22Rv1 (cell line): ENCODE measurements around the gene KRT9.
"Not testable (repeated sequence)": the region's sequence is repeated elsewhere in the genome, so short reads cannot be mapped to it uniquely, and the experiment has no call there.

Source experiments
- H3K27ac ChIP-seq: fragments of 450-650 bp; 2 replicates; pipeline ENCODE4 v1.5.1; 2017
- ZFX ChIP-seq: fragments of 450-650 bp; IDR thresholded peaks from 2 replicates; pipeline ENCODE4 v1.6.1; 2017; ENCODE audit warnings: antibody characterized with exemption, borderline replicate concordance
- TF ChIP-seq, protein P1 (sequence below): fragments of 450-650 bp; IDR thresholded peaks from 2 replicates; pipeline ENCODE4 v1.5.1; 2017; ENCODE audit warnings: mild to moderate bottlenecking

The KRT9 gene

DNA sequence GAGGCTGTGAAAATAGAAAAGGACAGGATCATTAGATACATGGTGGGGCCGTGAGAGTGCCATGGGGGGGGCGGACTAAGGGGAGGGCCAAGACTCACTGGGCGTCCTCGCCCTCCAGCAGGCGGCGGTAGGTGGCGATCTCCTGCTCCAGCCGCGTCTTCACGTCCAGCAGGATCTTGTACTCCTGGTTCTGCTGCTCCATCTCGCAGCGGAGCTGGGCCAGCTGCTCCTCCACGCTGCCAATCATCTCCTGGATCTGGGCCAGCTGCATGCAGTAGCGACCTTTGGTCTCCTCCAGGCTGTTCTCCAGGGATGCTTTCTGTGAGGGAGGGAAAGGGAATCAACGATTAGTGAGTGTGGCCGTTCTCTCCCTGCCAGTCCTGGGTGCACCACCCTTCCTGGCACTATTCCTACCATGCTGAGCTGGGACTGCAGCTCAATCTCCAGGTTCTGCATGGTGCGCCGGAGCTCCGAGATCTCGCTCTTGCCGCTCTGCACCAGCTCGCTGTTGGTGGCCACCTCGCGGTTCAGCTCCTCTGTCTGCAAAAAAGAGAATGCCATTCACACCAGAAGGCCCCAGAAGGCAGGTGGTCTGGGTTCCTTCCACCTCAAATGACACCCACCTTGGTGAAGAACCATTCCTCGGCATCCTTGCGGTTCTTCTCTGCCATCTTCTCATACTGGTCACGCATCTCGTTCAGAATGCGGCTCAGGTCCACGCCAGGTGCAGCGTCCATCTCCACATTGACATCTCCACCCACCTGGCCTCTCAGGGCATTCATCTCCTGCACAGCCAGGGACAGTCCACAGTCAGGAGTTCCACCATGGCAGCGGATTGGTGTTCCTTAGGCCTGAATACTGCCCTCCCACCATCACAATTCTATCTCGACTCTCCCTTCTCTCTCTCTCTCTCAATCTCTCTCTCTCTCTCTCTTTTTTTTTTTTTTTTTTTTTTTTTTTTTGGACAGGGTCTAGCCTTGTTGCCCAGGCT lies 11.6 kb upstream of the KRT9 start:
- no peak overlapping the region for H3K27ac ChIP-seq

GRCh38 chr17:41582061-41582968 lies 10.5 kb upstream of the KRT9 start:
- H3K27ac ChIP-seq = not testable (repeated sequence)

More for the DNA sequence above, 11.6 kb upstream of the KRT9 start:
- TF ChIP-seq ZFX = no peak
- TF ChIP-seq, protein P1, sequence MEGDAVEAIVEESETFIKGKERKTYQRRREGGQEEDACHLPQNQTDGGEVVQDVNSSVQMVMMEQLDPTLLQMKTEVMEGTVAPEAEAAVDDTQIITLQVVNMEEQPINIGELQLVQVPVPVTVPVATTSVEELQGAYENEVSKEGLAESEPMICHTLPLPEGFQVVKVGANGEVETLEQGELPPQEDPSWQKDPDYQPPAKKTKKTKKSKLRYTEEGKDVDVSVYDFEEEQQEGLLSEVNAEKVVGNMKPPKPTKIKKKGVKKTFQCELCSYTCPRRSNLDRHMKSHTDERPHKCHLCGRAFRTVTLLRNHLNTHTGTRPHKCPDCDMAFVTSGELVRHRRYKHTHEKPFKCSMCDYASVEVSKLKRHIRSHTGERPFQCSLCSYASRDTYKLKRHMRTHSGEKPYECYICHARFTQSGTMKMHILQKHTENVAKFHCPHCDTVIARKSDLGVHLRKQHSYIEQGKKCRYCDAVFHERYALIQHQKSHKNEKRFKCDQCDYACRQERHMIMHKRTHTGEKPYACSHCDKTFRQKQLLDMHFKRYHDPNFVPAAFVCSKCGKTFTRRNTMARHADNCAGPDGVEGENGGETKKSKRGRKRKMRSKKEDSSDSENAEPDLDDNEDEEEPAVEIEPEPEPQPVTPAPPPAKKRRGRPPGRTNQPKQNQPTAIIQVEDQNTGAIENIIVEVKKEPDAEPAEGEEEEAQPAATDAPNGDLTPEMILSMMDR = peak; percentile 67

- no peak for TF ChIP-seq ZFX
- TF ChIP-seq, protein P1 = no peak
- no peak overlapping the region for H3K27ac ChIP-seq
Measured at GRCh38 chr17:41581366-41582060, 9.7 kb upstream of the KRT9 start.

- no peak for TF ChIP-seq ZFX
- TF ChIP-seq, protein P1 = no peak
- H3K27ac ChIP-seq = no peak overlapping the region
Measured at GRCh38 chr17:41580687-41581365, 9.0 kb upstream of the KRT9 start.

GRCh38 chr17:41580244-41580575 lies 8.4 kb upstream of the KRT9 start:
- TF ChIP-seq, protein P1 = no peak
- TF ChIP-seq ZFX = no peak
- no peak overlapping the region for H3K27ac ChIP-seq

DNA sequence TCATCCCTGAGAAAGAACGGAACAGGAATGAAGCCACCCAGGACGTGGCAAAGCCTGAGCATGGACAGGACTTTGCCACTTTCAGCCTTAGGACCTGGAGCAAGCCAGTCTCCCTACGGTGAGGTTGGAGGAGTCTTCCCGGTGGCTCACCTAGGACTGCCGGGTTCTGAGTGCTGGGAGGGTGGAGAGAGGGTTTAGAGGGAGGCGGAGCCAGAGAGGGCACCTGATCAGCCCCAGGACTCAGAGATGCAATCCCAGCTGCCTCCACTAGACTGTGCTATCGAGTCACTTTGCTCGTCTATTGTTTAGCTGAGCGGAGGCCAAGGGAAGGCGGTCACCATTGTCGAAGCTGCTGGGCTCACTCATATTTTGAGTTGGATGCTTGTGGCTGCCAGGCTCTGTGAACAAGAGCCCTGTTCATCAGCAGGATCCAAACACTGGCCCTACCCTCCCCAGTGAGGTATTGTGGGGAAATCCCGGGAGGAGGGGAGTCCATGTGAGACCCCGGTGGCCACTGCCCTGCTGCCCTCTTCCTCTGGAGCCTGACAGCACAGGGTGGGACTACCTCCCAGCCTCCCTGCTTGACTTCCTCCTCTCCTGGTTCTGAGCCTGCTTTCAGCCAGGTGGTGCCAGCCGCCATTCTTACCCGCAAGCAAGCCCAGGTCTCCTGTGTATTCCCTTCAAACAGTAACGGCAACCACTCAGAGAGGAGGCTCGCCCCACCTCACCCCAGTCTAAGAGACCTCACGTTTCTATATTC lies 7.8 kb upstream of the KRT9 start:
- no peak overlapping the region for H3K27ac ChIP-seq
- TF ChIP-seq ZFX = no peak
- TF ChIP-seq, protein P1 = peak; percentile 89
